A549 (cell line): ENCODE measurements around the gene STAP2. TPM values are rescaled to one million over a fixed set of nuclear protein-coding genes. Genes with fewer than 3 reads are reported as not detected.

Source experiments
- ATAC-seq, 2 experiments: fragments of 200-7000 bp in 1 of 2; fragments of >200 bp in 1 of 2; cut with Nextera tagmentation in 1 of 2; cut with Tn5 transposase in 1 of 2; 3 replicates each; pipeline versions ENCODE4 v1.8.0 to v1.9.1; 2018 to 2020; ENCODE audit warnings: mild to moderate bottlenecking in 1 of 2, moderate library complexity in 1 of 2
- CTCF ChIA-PET: fragments of 300-600 bp; sonication (Branson Sonifier 250); formaldehyde crosslinking; extraction: SDS; loops from one replicate; lab custom pipeline; 2021; ENCODE audit warnings: antibody characterized with exemption, inconsistent platforms; lab: Yijun Ruan, JAX
- POLR2A ChIA-PET: fragments of 350-600 bp; formaldehyde crosslinking; extraction: SDS; loops from one replicate; lab custom pipeline; 2021; ENCODE audit warnings: antibody characterized with exemption, inconsistent platforms; lab: Yijun Ruan, JAX
- DNase-seq, 2 experiments: peaks; one replicate each; pipeline versions ENCODE4 v3.0.0 to v3.0.0-alpha.2; 2011 to 2016; ENCODE audit warnings: low read depth in 1 of 2, low spot score in 1 of 2
- FAIRE-seq: peaks from 2 replicates; lab custom pipeline; 2011; peaks lifted over from hg19 to GRCh38; lab: Jason Lieb, UNC
- H3K27ac ChIP-seq, 2 experiments: fragments of >200 bp; sonication (Bioruptor Twin); formaldehyde crosslinking; 3 replicates each; pipeline ENCODE4 v1.5.1; 2016 to 2017
- H3K4me1 ChIP-seq: fragments of >200 bp; sonication (Bioruptor Twin); formaldehyde crosslinking; 3 replicates; pipeline ENCODE4 v1.6.1; 2016
- H3K4me2 ChIP-seq: fragments of >200 bp; sonication (Bioruptor Twin); formaldehyde crosslinking; 3 replicates; pipeline ENCODE4 v1.6.1; 2016
- H3K4me3 ChIP-seq: fragments of >200 bp; sonication (Bioruptor Twin); formaldehyde crosslinking; 3 replicates; pipeline ENCODE4 v1.5.1; 2016
- H3K9me3 ChIP-seq: fragments of >200 bp; sonication (Bioruptor Twin); formaldehyde crosslinking; 3 replicates; pipeline ENCODE4 v1.6.1; 2016
- CBX2 ChIP-seq: fragments of 200-600 bp; sonication (generic); IDR thresholded peaks from 2 replicates; pipeline ENCODE4 v1.6.1; 2016; ENCODE audit warnings: low read depth, mild to moderate bottlenecking, borderline replicate concordance
- CBX8 ChIP-seq: fragments of 200-600 bp; sonication (generic); IDR thresholded peaks from 2 replicates; pipeline ENCODE4 v1.6.1; 2016
- CEBPB ChIP-seq, 2 experiments: fragments of >200 bp in 1 of 2; sonication (Bioruptor Twin) in 1 of 2; formaldehyde crosslinking in 1 of 2; IDR thresholded peaks; 2 replicates each; pipeline ENCODE4 v1.6.1; 2012 to 2016
- CHD4 ChIP-seq: fragments of 200-600 bp; sonication (generic); IDR thresholded peaks from 2 replicates; pipeline ENCODE4 v1.6.1; 2016; ENCODE audit warnings: antibody characterized with exemption, mild to moderate bottlenecking, borderline replicate concordance
- EHMT2 ChIP-seq: fragments of 200-600 bp; sonication (generic); IDR thresholded peaks from 2 replicates; pipeline ENCODE4 v1.6.1; 2016; ENCODE audit warnings: antibody characterized with exemption, low read depth, mild to moderate bottlenecking, moderate library complexity
- EP300 ChIP-seq, 2 experiments: fragments of >200 bp; sonication (Bioruptor Twin); formaldehyde crosslinking; IDR thresholded peaks; 2 replicates in 1 of 2; 3 replicates in 1 of 2; pipeline ENCODE4 v1.6.1; 2016 to 2017
- ESRRA ChIP-seq: fragments of 150-350 bp; IDR thresholded peaks from 2 replicates; pipeline ENCODE4 v1.6.1; 2014; ENCODE audit warnings: mild to moderate bottlenecking, low read length, borderline replicate concordance
- FOSB ChIP-seq: fragments of 250-450 bp; sonication (Bioruptor Pico); IDR thresholded peaks from 2 replicates; pipeline ENCODE4 v1.5.0; 2020; ENCODE audit warnings: mild to moderate bottlenecking, moderate library complexity
- FOXS1 ChIP-seq: fragments of 250-450 bp; sonication (Bioruptor Pico); IDR thresholded peaks from 2 replicates; pipeline ENCODE4 v1.5.0; 2020; ENCODE audit warnings: mild to moderate bottlenecking, moderate library complexity
- HDAC2 ChIP-seq: fragments of 200-600 bp; sonication (generic); IDR thresholded peaks from 2 replicates; pipeline ENCODE4 v1.6.1; 2016
- JUN ChIP-seq, 2 experiments: fragments of >200 bp; sonication (Bioruptor Twin); formaldehyde crosslinking; IDR thresholded peaks; 2 replicates in 1 of 2; 3 replicates in 1 of 2; pipeline ENCODE4 v1.6.1; 2016 to 2017
- KDM1A ChIP-seq: fragments of 200-600 bp; sonication (generic); IDR thresholded peaks from 2 replicates; pipeline ENCODE4 v1.6.1; 2016; ENCODE audit warnings: low read depth, mild to moderate bottlenecking
- MAFK ChIP-seq: fragments of 450-650 bp; IDR thresholded peaks from 2 replicates; pipeline ENCODE4 v1.6.1; 2014; ENCODE audit not compliant: partially characterized antibody
- NFE2L2 ChIP-seq: fragments of 150-350 bp; conservative IDR thresholded peaks from 2 replicates; pipeline ENCODE4 v1.6.1; 2014; ENCODE audit warnings: low read length
- NR3C1 ChIP-seq: fragments of >200 bp; sonication (Bioruptor Twin); formaldehyde crosslinking; IDR thresholded peaks from 3 replicates; pipeline ENCODE4 v1.6.1; 2017
- POLR2A ChIP-seq: IDR thresholded peaks from 2 replicates; pipeline ENCODE4 v1.6.1; 2012; ENCODE audit warnings: mild to moderate bottlenecking, low read length
- RAD21 ChIP-seq, 2 experiments: fragments of >200 bp in 1 of 2; sonication (Bioruptor Twin) in 1 of 2; formaldehyde crosslinking in 1 of 2; IDR thresholded peaks in 1 of 2; conservative IDR thresholded peaks in 1 of 2; 2 replicates in 1 of 2; 3 replicates in 1 of 2; pipeline ENCODE4 v1.6.1; 2012 to 2018; ENCODE audit warnings: inconsistent platforms in 1 of 2
- RFX5 ChIP-seq: fragments of 450-650 bp; IDR thresholded peaks from 2 replicates; pipeline ENCODE4 v1.7.1; 2014; ENCODE audit warnings: antibody characterized with exemption, mild to moderate bottlenecking, moderate library complexity
- RNF2 ChIP-seq: fragments of 200-600 bp; sonication (generic); IDR thresholded peaks from 2 replicates; pipeline ENCODE4 v1.6.1; 2016; ENCODE audit warnings: low read depth, mild to moderate bottlenecking, antibody characterized with exemption, moderate library complexity, borderline replicate concordance
- TFCP2L1 ChIP-seq: fragments of 250-450 bp; sonication (Bioruptor Pico); IDR thresholded peaks from 2 replicates; pipeline ENCODE4 v1.5.0; 2021; ENCODE audit warnings: mild to moderate bottlenecking
- TP53 ChIP-seq: fragments of 250-450 bp; sonication (Bioruptor Pico); IDR thresholded peaks from 2 replicates; pipeline ENCODE4 v1.5.0; 2021; ENCODE audit warnings: mild to moderate bottlenecking, moderate library complexity
- ZNF302 ChIP-seq: fragments of 250-450 bp; sonication (Bioruptor Pico); IDR thresholded peaks from 2 replicates; pipeline ENCODE4 v1.9.0; 2021; ENCODE audit warnings: inconsistent platforms, mild to moderate bottlenecking, moderate library complexity
- WGBS: methylation state at CpG from one replicate; pipeline ENCODE4 v1.1.6; 2017; ENCODE audit errors: missing lambda C conversion rate; 5-methylcytosine and 5-hydroxymethylcytosine counted together
- polyA plus RNA-seq, 4 experiments: library from polyadenylated mRNA; depleted of rRNA in 3 of 4; stranded (reverse); fragments of >200 nt; fragmentation: RNase III in 1 of 4; extraction: RNeasy Plus Mini Kit Qiagen cat#74134 plus additional on column Dnase treatment in 1 of 4; gene quantifications; 2 replicates in 3 of 4; 3 replicates in 1 of 4; pipeline ENCODE4 v1.2.3, GENCODE V29; 2011 to 2017
- TF ChIP-seq, protein P1 (sequence below): fragments of 250-450 bp; sonication (Bioruptor Pico); IDR thresholded peaks from 2 replicates; pipeline ENCODE4 v1.5.0; 2020; ENCODE audit warnings: low read depth, mild to moderate bottlenecking, moderate library complexity
- TF ChIP-seq, protein P2 (sequence below): fragments of 450-650 bp; IDR thresholded peaks from 2 replicates; pipeline ENCODE4 v1.6.1; 2014; ENCODE audit warnings: antibody characterized with exemption

The STAP2 gene
- polyA plus RNA-seq, 2 of the 4 experiments (the other 2 are of a cell fraction), result 0.19 TPM; not detected in 1

DNA sequence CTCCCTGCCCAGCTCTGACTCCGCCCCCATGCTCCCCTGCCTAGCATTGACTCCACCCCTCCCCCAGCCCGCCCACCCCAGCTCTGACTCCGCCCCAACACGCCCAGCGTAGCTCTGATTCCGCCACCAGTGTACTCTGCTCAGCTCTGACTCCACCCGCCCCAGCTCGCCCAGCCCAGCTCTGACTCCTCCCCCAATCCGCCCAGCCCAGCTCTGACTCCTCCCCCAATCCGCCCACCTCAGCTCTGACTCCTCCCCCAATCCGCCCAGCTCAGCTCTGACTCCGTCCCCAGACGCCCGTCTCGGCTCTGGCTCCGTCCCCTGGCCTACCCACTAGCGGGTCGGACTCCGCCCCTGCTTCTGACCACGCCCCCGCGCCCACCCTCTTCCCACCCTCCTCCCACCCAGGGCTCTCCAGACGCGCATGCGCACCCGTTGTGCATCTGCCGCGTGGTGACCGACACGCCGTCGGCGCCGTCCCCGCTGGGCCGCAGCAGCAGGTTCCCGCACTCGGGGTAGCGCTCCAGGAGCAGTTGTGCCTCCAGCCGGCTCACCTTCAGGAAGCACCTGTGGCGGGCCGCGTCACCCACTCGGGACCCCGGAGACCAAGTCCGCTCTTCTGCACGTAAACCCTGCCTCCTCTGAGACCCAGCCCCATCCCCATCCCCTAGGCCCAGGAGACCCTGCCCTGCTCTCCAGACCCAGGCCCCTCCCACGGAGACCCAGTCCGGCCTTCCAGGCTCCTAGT is 10.2 kb downstream of the STAP2 start:
- Histone ChIP-seq H3K9me3 (no peaks in the 10 kb centered on the region), H3K4me1 (no peaks in the 10 kb centered on the region), H3K27ac (no peak overlapping the region), H3K4me3 (no peak overlapping the region), H3K4me2 (no peak overlapping the region)
- WGBS, result 78% methylated on average over 22 of the region's 49 CpGs
- ChIA-PET CTCF (interaction anchor here (0.8 kb wide), 1 partner anchor 124 kb away, joined by 3 read pairs; no protein-coding TSS in a partner anchor), POLR2A (no interaction called here)
- ATAC-seq (peak; percentile 59 to 78; a peak in 5 of 6 replicates), DNase-seq (peak in 1 of 2 experiments; percentile 36), FAIRE-seq (no peak)
- no peak for TF ChIP-seq RFX5
- no peak for TF ChIP-seq NFE2L2
- no peak for TF ChIP-seq POLR2A
- TF ChIP-seq, protein P1, sequence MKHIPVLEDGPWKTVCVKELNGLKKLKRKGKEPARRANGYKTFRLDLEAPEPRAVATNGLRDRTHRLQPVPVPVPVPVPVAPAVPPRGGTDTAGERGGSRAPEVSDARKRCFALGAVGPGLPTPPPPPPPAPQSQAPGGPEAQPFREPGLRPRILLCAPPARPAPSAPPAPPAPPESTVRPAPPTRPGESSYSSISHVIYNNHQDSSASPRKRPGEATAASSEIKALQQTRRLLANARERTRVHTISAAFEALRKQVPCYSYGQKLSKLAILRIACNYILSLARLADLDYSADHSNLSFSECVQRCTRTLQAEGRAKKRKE (CRISPR knock-in tag), result no peak
- TF ChIP-seq TFCP2L1 (CRISPR knock-in tag), result no peak
- no peak for TF ChIP-seq RNF2
- TF ChIP-seq CBX8, result no peak
- no peak for TF ChIP-seq EP300 (IDR thresholded peaks at IDR 0.05)
- no peak for TF ChIP-seq FOSB (CRISPR knock-in tag)
- TF ChIP-seq JUN (IDR thresholded peaks at IDR 0.05), result no peak
- TF ChIP-seq HDAC2, result no peak

DNA sequence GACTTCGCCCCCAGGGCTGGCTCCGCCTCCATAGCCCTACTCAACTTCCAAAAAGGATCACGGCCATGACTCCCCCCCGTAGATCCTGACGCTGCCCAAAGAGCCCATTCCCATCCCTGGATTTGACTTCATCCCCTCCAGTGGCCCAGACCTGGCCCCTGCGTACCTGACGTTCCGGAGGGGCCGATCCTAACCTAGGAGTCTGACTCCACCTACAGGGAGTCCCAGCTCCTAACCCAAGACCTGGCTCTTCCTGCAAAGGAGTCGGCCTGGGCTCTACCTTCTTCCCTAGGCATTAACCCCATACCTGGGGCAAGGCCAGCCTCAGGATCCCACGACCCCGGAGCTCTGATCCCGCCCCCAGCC is 10.8 kb downstream of the STAP2 start:
- peak in 1 of 2 experiments; percentile 7; a peak in 2 of 6 replicates for ATAC-seq
- Histone ChIP-seq H3K4me1 (no peaks in the 10 kb centered on the region), H3K4me3 (no peak overlapping the region), H3K27ac (no peak overlapping the region), H3K4me2 (no peak overlapping the region), H3K9me3 (no peaks in the 10 kb centered on the region)
- ChIA-PET CTCF (interaction anchor here (0.8 kb wide), 1 partner anchor 124 kb away, joined by 3 read pairs; no protein-coding TSS in a partner anchor), POLR2A (no interaction called here)
- DNase-seq, result no peak
- FAIRE-seq, result no peak
- no peak for TF ChIP-seq CBX8
- TF ChIP-seq ZNF302, result no peak
- no peak for TF ChIP-seq ESRRA
- no peak for TF ChIP-seq TP53 (CRISPR knock-in tag)
- TF ChIP-seq, protein P2, sequence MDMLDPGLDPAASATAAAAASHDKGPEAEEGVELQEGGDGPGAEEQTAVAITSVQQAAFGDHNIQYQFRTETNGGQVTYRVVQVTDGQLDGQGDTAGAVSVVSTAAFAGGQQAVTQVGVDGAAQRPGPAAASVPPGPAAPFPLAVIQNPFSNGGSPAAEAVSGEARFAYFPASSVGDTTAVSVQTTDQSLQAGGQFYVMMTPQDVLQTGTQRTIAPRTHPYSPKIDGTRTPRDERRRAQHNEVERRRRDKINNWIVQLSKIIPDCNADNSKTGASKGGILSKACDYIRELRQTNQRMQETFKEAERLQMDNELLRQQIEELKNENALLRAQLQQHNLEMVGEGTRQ, result no peak
- no peak for TF ChIP-seq NR3C1
- TF ChIP-seq NFE2L2, result no peak
- no peak for TF ChIP-seq FOXS1 (CRISPR knock-in tag)
- no peak for TF ChIP-seq CEBPB (IDR thresholded peaks at IDR 0.05)
- no peak for TF ChIP-seq CHD4
- TF ChIP-seq CBX2, result no peak
- no peak for TF ChIP-seq EP300 (IDR thresholded peaks at IDR 0.05)
- no peak for TF ChIP-seq MAFK
- TF ChIP-seq KDM1A, result no peak
- no peak for TF ChIP-seq RAD21 (conservative IDR thresholded peaks at IDR 0.05 in 1 of 2, IDR thresholded peaks at IDR 0.05 in 1 of 2)
- no peak for TF ChIP-seq EHMT2
- WGBS, result 95% methylated on average over 6 of the region's 13 CpGs
